HG03175 (cell line): ENCODE measurements around the gene CCDC50.
A peak's percentile ranks its signal among the peaks of the same experiment; 100 is the strongest.

Experiments
- ATAC-seq: cut with Tn5 transposase; IDR thresholded peaks from one replicate; pipeline ENCODE4 v1.9.1; 2021; ENCODE audit warnings: mild to moderate bottlenecking, moderate library complexity; ENCODE audit not compliant: unreplicated experiment

CCDC50 gene

GRCh38 chr3:191345334-191345733, 16.1 kb downstream of the CCDC50 start:
- ATAC-seq, result no peak

- no peak for ATAC-seq
Observed at GRCh38 chr3:191347228-191347627, 18.0 kb downstream of the CCDC50 start.

- ATAC-seq, result no peak
Observed at GRCh38 chr3:191348098-191348497, 18.9 kb downstream of the CCDC50 start.

- no peak for ATAC-seq
Observed at GRCh38 chr3:191350396-191351090, 21.3 kb downstream of the CCDC50 start.

GRCh38 chr3:191352014-191352413, 22.8 kb downstream of the CCDC50 start:
- no peak for ATAC-seq

GRCh38 chr3:191353022-191353777, 24.0 kb downstream of the CCDC50 start:
- peak; percentile 33 for ATAC-seq

GRCh38 chr3:191355406-191355805, 26.2 kb downstream of the CCDC50 start:
- peak; percentile 85 for ATAC-seq

- no peak for ATAC-seq
Observed at GRCh38 chr3:191356631-191357439, 27.6 kb downstream of the CCDC50 start.

GRCh38 chr3:191357909-191358308, 28.7 kb downstream of the CCDC50 start:
- no peak for ATAC-seq

- no peak for ATAC-seq
Observed at GRCh38 chr3:191358929-191359328, 29.7 kb downstream of the CCDC50 start.

- ATAC-seq, result no peak
Observed at GRCh38 chr3:191360620-191361019, 31.4 kb downstream of the CCDC50 start.

- no peak for ATAC-seq
Observed at GRCh38 chr3:191361456-191361855, 32.3 kb downstream of the CCDC50 start.

- ATAC-seq, result peak; percentile 22
Observed at GRCh38 chr3:191362037-191362436, 32.8 kb downstream of the CCDC50 start.

- ATAC-seq, result peak; percentile 46
Observed at GRCh38 chr3:191362524-191363090, 33.4 kb downstream of the CCDC50 start.

GRCh38 chr3:191363221-191363620, 34.0 kb downstream of the CCDC50 start:
- no peak for ATAC-seq

- no peak for ATAC-seq
Observed at GRCh38 chr3:191366675-191367074, 37.5 kb downstream of the CCDC50 start.

- no peak for ATAC-seq
Observed at GRCh38 chr3:191368755-191369615, 39.8 kb downstream of the CCDC50 start.

- ATAC-seq, result no peak
Observed at GRCh38 chr3:191369616-191370010, 40.4 kb downstream of the CCDC50 start.

- ATAC-seq, result no peak
Observed at GRCh38 chr3:191372122-191372521, 42.9 kb downstream of the CCDC50 start.

GRCh38 chr3:191373327-191373726, 44.1 kb downstream of the CCDC50 start:
- ATAC-seq, result no peak
